ENCODE results near the gene STOML1.

DNA sequence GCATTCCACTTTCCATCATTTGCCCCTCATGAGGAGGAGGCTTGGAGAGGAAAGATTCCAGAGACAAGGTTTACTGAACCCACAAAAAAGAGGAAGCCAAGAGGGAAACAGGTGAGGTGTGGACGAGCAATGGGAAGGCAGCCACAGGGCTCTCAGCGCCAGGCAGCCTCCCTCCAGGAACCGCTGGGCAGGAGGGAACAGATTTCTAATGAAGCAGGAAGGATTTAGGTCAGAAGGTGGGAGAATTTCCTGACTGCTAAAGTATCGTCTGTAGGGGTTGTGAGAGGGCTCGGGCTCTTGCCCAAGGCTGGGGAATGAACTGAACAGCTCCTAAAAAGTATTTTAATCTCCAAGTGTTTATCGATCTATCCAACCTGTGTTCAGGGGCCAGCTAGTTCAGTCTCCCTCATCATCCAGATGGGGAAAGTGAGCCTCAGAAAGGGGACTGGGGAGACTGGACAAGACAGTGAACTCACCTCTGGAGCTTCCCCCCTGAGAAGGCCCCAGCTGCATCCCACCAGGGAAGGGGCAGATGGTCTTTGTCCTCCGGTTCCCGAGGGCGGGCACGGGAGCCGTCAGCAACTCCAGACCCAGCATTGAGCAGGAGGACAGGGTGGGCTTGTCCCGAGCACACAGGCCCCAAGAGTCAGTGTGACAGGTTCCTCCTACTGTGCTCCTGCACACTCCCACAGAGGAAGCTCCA lies 55.4 kb downstream of the STOML1 start:
- no peak for TF ChIP-seq EZH2 (IDR thresholded peaks at IDR 0.05)
- TF ChIP-seq POLR2AphosphoS5 (IDR thresholded peaks at IDR 0.05; ENCODE audit: borderline replicate concordance, low read depth, low read length): no peak

Measured in SK-N-MC (cell line).